ENCODE measurements around the gene DMKN.

Gene DMKN

DNA sequence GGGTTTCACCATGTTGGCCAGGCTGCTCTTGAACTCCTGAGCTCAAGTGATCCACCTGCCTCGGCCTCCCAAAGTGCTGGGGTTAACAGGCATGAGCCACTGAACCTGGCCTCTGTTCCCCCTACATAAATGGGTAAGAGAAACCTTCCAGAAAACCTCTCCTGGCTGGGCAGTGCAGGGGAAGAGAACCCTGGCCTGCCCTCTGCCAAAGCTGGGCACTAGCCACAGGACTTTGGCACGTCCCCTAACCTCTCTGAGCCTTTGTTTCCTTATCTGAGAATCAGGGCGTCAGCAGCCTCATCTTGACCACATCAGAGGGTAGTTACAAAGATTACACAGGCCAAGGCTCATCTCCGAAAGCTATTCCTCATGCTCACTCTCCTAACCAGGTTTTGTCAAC lies 12.4 kb upstream of the DMKN start:
- no peak for DNase-seq (ENCODE audit: low spot score)

GRCh38 chr19:35524181-35524837 lies 10.9 kb upstream of the DMKN start:
- DNase-seq (ENCODE audit: low spot score), result no peak

DNA sequence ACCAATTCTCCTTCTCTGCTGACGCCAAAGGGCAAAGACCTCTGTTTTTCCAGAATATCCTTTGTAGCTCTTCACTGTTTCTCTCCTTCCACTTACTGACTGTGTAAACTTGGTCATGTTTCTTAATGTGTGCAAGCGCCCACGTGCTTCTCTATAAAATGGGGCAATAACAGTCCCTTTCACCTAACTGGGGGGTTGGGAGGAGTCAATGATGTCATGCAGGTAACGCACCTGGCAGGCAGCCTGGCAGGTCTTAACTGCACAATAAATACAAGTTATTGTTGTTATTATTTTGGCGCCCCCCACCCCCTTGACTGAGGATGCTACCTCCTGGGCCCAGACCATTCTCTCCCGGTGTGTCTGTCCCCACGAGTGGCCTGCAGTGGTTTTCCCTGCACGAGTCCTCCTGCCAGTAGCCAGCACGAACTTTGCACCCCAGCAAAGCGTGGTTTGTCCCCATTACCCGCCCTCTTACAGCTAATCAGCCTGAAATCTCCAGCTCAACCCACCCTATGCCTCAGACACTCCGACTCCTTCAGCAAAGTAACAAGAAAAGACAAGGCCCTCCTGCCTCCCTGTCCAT lies 9.4 kb upstream of the DMKN start:
- no peak for DNase-seq (ENCODE audit: low spot score)

DNA sequence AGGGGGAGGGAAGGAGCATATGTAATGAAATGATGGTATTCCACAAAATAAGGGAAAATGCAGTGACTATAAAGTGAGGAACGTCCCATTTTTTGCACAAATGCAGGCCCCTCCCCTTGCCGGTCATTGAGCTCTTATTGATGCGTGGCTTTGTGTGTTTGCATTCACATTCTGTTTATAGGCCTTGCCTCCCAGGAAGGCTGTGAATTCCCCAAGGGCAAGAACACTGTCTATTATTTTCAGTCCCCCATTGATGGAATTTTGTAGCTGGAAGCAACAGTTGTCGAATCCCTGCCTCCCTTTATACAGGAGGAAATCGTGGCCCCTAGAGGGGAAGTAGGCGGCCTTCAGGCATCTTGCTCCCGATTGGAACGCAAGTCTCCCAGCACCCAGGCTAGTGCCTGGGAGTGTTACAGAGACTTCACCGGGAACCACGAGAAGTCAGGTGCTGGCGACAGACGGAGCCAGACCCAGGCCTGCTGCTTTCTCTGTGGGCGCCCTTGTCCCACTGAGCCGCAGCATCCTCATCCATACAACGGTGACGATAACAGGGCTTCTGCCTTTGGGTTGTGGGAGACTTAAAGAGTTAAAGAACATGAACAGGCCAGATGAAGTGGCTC lies 7.8 kb upstream of the DMKN start:
- DNase-seq (ENCODE audit: low spot score), result no peak

- no peak for DNase-seq (ENCODE audit: low spot score)
Observed at GRCh38 chr19:35519291-35519690, 5.8 kb upstream of the DMKN start.

- no peak for DNase-seq (ENCODE audit: low spot score)
Observed at GRCh38 chr19:35518313-35518712, 4.9 kb upstream of the DMKN start.

- no peak for DNase-seq (ENCODE audit: low spot score)
Observed at GRCh38 chr19:35517342-35517741, 3.9 kb upstream of the DMKN start.

GRCh38 chr19:35516310-35516709 lies 2.9 kb upstream of the DMKN start:
- DNase-seq (ENCODE audit: low spot score), result no peak

DNA sequence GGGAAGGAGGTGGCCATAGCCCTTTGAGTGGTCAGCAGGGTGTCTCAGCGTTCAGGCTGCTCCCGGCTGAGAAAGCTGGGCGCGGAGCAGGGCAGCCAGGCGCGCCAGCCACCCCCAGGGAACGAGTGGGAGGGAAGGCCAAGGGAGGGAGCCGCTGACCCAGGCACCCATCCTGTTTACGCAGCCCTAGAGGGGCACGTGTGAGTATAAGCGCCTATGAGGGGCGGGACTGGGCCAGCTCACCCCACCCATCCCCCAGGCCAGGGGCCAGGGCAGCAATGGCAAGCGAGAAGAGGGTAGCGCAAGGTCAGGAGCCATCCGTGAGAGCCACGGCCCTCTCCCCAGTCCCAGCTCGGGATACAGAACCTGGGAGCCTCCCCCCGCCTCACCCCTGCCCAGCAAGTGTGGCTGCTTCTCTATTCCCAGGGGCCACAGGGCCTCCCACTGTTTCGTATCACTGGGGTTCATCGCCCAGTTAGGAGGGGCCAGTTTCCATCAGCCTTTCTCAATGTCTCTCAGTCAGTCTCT lies 897 bp upstream of the DMKN start:
- no peak for DNase-seq (ENCODE audit: low spot score)

- DNase-seq (ENCODE audit: low spot score), result no peak
Observed at GRCh38 chr19:35512831-35513627, 420 bp downstream of the DMKN start.

DNA sequence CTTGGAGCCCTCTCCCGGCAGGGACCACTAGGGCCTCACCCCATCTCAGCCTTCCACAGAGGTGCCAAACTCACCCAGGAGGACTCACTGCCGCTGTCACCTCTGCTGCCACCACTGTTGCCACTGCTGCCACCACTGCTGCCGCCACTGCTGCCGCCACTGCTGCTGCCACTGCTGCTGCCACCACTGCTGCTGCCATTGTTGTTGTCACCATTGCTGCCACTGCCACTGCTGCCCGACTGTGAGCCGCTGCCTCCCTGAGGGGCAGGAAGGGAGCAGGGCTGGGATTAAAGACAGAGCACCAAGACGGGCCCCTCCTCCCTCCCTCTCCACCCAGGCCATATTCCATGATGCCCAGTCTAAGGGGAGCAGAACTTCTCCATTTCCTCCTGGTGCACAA lies 2.1 kb downstream of the DMKN start:
- no peak for DNase-seq (ENCODE audit: low spot score)

DNA sequence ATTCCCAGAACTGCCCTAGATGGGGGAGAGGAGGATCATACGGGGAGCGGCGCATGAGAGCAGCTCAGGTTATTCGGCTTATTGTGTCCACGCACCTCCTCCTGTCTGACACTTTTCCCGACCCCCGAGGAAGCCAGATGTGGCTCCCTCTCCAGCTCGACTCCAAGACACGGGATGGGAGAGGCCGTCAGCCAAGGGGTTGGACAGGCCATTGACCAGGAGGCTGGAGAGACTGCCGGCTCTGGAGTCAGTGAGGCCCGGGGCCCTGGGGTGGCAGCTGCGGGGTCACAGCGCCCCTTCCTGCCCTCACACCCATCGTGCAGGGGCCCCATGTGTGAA lies 2.9 kb downstream of the DMKN start:
- no peak for DNase-seq (ENCODE audit: low spot score)

GRCh38 chr19:35509861-35510625 lies 3.4 kb downstream of the DMKN start:
- peak; percentile 77 for DNase-seq (ENCODE audit: low spot score)

DNA sequence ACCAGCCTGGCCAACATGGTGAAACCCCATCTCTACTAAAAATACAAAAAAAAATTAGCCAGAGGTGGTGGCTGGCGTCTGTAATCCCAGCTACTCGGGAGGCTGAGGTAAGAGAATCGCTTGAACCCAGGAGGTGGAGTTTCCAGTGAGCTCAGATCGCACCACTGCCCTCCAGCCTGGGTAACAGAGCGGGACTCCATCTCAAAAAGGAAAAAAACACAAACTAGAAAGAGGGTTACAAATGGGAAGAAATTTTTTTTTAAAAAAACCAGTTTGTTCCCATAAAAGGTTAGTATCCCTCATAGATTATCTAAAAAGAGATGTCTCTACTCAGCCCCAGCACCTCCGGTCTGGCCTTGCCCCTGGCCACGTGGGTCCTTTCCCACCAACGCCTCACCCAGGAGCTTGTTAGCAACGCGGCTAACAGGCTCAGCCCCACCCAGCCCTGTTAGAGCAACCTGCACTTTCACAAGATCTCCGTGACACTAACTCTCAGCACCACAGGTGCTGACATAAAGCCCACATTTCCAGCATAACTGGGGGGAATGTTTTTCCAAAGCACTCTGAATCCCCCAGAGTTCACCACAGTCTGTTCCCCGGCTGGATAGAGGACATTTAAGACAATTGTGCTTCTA lies 4.3 kb downstream of the DMKN start:
- DNase-seq (ENCODE audit: low spot score), result no peak

DNA sequence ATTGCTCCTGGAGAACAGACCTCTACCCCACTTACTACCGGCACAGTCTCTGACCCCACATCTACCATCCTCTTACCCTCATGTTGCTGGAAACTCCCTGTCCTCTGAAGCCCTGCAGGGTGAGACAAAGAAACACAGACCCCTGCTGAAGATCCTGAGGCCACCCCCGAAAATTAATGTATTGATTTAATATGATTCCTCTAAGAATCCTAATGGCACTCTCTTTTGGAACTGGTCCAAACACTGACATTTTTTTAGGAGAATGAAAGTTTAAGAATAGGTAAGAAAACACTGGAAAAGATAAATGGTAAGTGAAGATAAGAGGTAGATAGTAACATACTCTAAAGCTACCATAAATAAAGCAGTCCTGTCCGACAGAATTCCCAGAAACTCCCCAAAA lies 5.3 kb downstream of the DMKN start:
- DNase-seq (ENCODE audit: low spot score), result no peak

- DNase-seq (ENCODE audit: low spot score), result no peak
Observed at GRCh38 chr19:35507561-35507960, 5.9 kb downstream of the DMKN start.

DNA sequence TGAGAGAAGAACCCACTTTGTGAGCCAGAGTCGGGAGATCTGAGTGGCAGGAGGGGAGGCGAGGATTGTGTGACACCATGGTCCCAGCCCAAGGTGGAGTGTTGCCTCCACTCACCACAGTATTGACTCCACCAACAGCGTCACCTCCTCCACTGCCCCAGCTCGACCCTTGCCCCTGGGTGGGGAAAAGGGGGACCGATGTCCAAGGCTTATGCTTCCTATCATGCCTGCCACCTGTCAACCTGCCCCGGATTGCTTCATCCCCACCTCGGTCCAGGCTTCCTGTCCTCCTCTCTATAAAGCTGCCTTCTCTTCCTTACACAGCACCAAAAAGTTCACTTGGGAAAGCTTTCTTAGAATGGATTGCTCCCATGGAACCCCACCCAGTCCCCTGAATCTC lies 7.4 kb downstream of the DMKN start:
- DNase-seq (ENCODE audit: low spot score), result no peak

GRCh38 chr19:35502751-35503150 lies 10.7 kb downstream of the DMKN start:
- no peak for DNase-seq (ENCODE audit: low spot score)

DNA sequence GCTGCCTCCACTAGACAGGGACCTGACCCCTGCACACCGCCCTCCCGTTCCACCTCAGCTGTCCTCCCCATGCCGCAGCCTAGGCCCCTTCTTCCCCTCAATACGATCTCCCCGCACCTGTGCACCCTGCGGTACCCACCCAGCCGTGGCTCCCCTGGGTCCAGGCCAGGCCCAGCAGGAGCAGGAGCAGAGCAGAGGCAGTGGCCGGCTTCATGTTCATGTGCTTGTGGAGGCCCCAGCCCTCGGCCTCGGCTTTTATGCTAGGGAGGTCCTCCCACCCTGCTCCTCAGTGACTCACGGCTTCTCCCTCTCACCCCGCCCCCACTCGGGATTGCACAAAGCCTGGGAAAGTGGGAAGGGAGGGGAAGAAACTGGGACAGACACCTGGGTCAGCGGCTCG lies 11.8 kb downstream of the DMKN start:
- DNase-seq (ENCODE audit: low spot score), result no peak

GRCh38 chr19:35500611-35501010 lies 12.8 kb downstream of the DMKN start:
- DNase-seq (ENCODE audit: low spot score), result no peak

- DNase-seq (ENCODE audit: low spot score), result no peak
Observed at GRCh38 chr19:35498984-35499527, 14.4 kb downstream of the DMKN start.

Data from left forelimb (tissue), 1 donor.